GM18526 (cell line): ENCODE measurements around the gene SASS6.

Experiments
- POLR2A ChIP-seq: IDR thresholded peaks from 3 replicates; pipeline ENCODE4 v1.6.1; 2011; ENCODE audit not compliant: insufficient read length; ENCODE audit errors: extremely low read depth

The SASS6 gene

GRCh38 chr1:100076319-100076718 is 56.4 kb downstream of the SASS6 start:
- TF ChIP-seq POLR2A, result no peak

DNA sequence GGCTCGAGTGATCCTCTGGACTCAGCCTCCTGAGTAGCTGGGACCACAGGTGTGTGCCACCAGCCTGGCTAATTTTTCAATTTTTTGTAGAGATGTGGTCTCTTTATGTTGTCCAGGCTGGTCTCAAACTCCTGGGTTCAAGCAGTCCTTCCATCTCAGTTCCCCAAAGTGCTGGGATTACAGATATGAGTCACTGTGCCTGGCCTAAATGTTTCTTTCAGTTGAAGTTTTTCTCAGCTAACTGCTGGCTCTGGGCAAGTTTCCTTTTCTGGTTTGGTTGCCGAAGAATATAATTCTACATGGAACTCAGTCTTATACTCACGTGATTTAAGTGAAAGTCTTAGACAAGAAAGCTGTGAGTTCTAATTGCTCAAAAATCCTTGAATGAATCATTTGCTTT is 57.0 kb downstream of the SASS6 start:
- no peak for TF ChIP-seq POLR2A

DNA sequence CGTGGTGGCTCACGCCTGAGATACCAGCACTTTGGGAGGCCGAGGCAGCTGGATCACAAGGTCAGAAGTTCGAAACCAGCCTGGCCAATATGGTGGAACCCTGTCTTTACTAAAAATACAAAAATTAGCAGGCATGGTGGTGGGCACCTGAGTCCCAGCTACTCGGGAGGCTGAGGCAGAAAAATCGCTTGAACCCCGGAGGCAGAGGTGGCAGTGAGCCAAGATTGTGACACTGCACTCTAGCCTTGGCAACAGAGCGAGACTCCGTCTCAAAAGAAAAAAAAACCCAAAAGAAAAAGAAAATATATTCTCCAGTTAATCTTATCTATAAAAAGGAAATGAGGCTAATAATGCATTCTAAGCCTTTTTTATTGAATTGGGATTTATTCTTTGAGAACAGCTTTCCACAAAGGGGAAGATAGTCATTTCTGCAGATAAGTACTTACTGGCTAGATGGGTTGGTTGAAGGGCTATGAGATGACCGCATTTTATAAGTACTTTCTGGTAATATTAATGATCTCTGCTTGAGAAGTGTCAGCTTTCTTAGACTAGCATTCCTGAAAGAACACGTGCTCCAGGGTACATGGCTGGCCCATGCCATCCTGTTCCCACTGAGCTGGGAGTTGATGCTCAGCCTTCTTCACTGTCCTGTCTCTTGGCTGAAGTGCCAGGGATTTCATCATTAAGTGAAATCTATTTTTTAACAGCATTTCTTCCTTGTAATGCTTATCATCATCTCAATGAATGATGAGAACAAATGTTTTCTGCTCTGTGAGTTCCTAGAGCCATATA is 57.9 kb downstream of the SASS6 start:
- TF ChIP-seq POLR2A, result no peak

GRCh38 chr1:100073531-100073930 is 59.2 kb downstream of the SASS6 start:
- TF ChIP-seq POLR2A, result no peak

DNA sequence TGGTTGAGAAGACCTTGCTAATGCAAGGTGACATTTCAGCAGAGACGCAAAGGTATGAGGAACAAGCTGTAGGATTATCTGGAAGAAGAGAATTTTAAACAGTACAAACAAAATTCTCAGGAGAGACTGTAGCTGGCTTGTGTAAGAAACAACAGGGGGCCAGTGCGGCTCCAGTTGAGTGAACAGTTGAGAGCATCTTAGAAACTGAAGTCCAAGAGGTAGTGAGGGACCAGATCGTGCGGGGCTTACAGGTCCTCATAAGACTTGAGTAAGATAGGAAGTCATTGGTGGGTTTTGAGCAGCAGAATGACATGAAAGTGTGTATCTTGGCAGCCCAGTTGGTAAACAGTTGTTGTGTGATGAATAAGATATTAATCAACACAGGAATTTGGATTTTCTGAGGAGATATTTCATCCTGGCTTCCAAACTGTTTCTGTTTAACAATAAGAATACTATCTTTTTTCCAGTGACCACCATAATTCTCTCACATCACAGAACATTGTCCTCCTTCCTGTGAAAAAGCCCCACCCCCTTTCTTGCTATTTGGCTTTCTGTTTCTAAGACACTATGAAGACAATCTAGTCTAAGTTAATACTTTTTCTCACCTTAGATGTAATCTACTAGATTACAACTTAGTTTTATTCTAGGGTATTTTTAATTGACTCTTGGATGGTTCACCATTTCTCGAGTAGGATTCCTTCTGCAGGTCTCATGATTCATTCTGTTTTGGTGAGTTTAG is 62.4 kb downstream of the SASS6 start:
- no peak for TF ChIP-seq POLR2A

- TF ChIP-seq POLR2A, result no peak
These were observed 66.8 kb downstream of the SASS6 start for GRCh38 chr1:100065969-100066227.

GRCh38 chr1:100065183-100065968 is 67.4 kb downstream of the SASS6 start:
- TF ChIP-seq POLR2A, result no peak

GRCh38 chr1:100061681-100062080 is 71.0 kb downstream of the SASS6 start:
- TF ChIP-seq POLR2A, result no peak

GRCh38 chr1:100053727-100054126 is 79.0 kb downstream of the SASS6 start:
- no peak for TF ChIP-seq POLR2A

DNA sequence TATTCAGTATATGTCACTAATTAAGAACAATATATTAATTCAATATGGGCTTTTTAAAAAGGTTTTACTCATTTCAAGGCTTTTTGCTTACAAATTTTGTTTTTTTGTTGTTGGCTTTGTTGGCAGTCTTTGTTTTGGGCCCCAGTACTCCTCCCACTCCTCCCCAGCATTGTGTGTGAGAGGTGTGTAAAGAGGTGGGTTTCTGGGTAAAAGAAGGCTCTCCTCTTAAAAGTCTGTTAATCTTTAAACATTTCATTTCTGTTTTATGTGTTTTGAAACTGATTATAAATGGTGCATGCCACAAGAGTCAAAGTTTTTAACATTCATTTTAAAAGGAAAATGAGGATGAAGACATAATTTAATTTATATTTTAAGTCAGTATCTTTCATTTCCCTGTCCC is 79.6 kb downstream of the SASS6 start:
- no peak for TF ChIP-seq POLR2A

GRCh38 chr1:100051893-100052292 is 80.8 kb downstream of the SASS6 start:
- TF ChIP-seq POLR2A, result no peak

- no peak for TF ChIP-seq POLR2A
These were observed 81.3 kb downstream of the SASS6 start for GRCh38 chr1:100051401-100051800.

- TF ChIP-seq POLR2A, result no peak
These were observed 82.6 kb downstream of the SASS6 start for GRCh38 chr1:100050139-100050538.

GRCh38 chr1:100045206-100045605 is 87.5 kb downstream of the SASS6 start:
- no peak for TF ChIP-seq POLR2A

DNA sequence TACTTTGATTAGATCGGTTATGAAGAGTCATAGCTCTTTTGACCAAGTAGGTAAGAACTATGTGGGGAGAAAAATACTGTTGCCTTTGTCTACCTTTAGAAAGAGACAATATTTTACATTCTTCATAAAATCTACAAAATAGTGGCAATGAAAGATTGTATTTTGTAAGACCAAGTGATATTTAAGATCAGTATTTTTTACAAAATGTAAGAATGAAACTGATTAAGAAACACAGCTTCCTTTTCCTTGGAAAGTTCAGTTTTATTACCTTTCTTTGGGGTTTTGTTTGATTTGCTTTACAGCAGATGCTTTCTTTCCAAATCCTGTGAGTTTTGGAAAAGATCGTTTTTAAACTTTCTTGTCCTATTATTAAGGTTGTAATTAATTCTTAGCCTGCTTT is 93.1 kb downstream of the SASS6 start:
- no peak for TF ChIP-seq POLR2A
